A673 (cell line): ENCODE measurements around the gene GATAD2A.
"Not testable (repeated sequence)": the region's sequence is repeated elsewhere in the genome, so short reads cannot be mapped to it uniquely, and the experiment has no call there.

ENCODE experiments used
- EZH2 ChIP-seq: fragments of 200-600 bp; sonication (generic); IDR thresholded peaks from 2 replicates; pipeline ENCODE4 v1.6.1; 2017; ENCODE audit warnings: borderline replicate concordance, low read depth, mild to moderate bottlenecking, mixed read lengths, antibody characterized with exemption, low read length; ENCODE audit not compliant: poor library complexity, severe bottlenecking
- TF ChIP-seq, protein P1 (sequence below): fragments of 300-800, 200-600 bp; sonication (generic); conservative IDR thresholded peaks from 2 replicates; pipeline ENCODE4 v1.5.1; 2017; ENCODE audit warnings: low read depth, mild to moderate bottlenecking, antibody characterized with exemption, low read length, moderate library complexity, mixed read lengths

DNA sequence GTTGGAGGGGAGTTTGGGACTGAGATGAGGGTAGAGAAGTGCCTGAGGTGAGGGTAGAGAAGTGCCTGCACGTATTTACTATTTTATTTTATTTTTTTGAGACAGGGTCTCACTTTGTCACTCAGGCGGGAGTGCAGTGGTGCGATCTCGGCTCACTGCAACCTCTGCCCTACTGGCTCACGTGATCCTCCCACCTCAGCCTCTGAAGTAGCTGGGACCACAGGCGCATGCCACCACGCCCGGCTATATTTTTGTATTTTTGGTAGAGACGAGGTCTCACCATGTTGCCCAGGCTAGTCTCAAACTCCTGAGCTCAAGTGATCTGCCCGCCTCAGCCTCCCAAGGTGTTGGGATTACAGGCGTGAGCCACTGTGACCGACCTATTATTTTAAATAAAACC is 15.8 kb upstream of the GATAD2A start:
- TF ChIP-seq, protein P1, sequence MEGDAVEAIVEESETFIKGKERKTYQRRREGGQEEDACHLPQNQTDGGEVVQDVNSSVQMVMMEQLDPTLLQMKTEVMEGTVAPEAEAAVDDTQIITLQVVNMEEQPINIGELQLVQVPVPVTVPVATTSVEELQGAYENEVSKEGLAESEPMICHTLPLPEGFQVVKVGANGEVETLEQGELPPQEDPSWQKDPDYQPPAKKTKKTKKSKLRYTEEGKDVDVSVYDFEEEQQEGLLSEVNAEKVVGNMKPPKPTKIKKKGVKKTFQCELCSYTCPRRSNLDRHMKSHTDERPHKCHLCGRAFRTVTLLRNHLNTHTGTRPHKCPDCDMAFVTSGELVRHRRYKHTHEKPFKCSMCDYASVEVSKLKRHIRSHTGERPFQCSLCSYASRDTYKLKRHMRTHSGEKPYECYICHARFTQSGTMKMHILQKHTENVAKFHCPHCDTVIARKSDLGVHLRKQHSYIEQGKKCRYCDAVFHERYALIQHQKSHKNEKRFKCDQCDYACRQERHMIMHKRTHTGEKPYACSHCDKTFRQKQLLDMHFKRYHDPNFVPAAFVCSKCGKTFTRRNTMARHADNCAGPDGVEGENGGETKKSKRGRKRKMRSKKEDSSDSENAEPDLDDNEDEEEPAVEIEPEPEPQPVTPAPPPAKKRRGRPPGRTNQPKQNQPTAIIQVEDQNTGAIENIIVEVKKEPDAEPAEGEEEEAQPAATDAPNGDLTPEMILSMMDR = not testable (repeated sequence)
- TF ChIP-seq EZH2 = not testable (repeated sequence)
